ENCODE results near the gene CEND1. TPM values are rescaled to one million over a fixed set of nuclear protein-coding genes. Genes with fewer than 3 reads are reported as not detected.
A peak's percentile ranks its signal among the peaks of the same experiment; 100 is the strongest.

Gene CEND1
- total and polyA plus RNA-seq, 2 of the 13 experiments (the other 11 are each of a cell fraction or from before 2014, with no cell fraction given) = not detected

GRCh38 chr11:836274-836673 lies 46.4 kb upstream of the CEND1 start (continued):
- no peak for TF ChIP-seq MED8 (CRISPR knock-in tag; IDR thresholded peaks at IDR 0.05; ENCODE audit: insufficient replicate concordance)
- no peak for TF ChIP-seq ZBTB25 (CRISPR knock-in tag; IDR thresholded peaks at IDR 0.05)
- no peak for TF ChIP-seq ZNF260 (CRISPR knock-in tag; IDR thresholded peaks at IDR 0.05; ENCODE audit: borderline replicate concordance, low read depth)
- TF ChIP-seq AGO2 (optimal IDR thresholded peaks at IDR 0.05; ENCODE audit: low read depth, low read length) = peak; percentile 51
- no peak for TF ChIP-seq ZBTB49 (CRISPR knock-in tag; IDR thresholded peaks at IDR 0.05; ENCODE audit: borderline replicate concordance)

- ATAC-seq (no peak), FAIRE-seq (no peak), DNase-seq (ENCODE audit: low spot score) (no peak)
- Histone ChIP-seq H3K79me2 (ENCODE audit: insufficient read depth, low read length) (peaks cover 13% of the 10 kb centered on the region), H3K36me3 (replicated peaks in 1 of 2; ENCODE audit: control insufficient read depth in 1 of 2, insufficient read depth in 2 of 2, low read length in 2 of 2) (peaks cover 7 to 25% of the 10 kb centered on the region in 2 experiments), H3K4me3 (replicated peaks in 1 of 3; ENCODE audit: insufficient read depth in 1 of 3, low read depth in 2 of 3, low read length in 3 of 3) (peak overlapping the region in 1 of 3 experiments; percentile 81; a peak in 1 of 6 replicates), H3K4me1 (ENCODE audit: insufficient read depth, low read length) (peaks cover 75% of the 10 kb centered on the region), H3K4me2 (ENCODE audit: low read depth, low read length) (peak overlapping the region; percentile 81), H3K9me3 (ENCODE audit: low read length) (no peaks in the 10 kb centered on the region), H4K20me1 (ENCODE audit: insufficient read depth, low read length) (peaks cover 9% of the 10 kb centered on the region; the same call in 1 of the 2 replicates), H2AFZ (ENCODE audit: low read length) (no peak overlapping the region), H3K27me3 (ENCODE audit: control insufficient read depth in 1 of 2, insufficient read depth in 2 of 2, low read length in 2 of 2) (no peaks in the 10 kb centered on the region), H3K9ac (ENCODE audit: insufficient read depth, low read depth, low read length) (peak overlapping the region; percentile 85), H3K27ac (ENCODE audit: extremely low read length, insufficient read depth, low read length) (peak overlapping the region; percentile 43)
- CTCF ChIA-PET (ENCODE audit: low intra/inter-chr PET ratio, low total read pairs) = no interaction called here
- BruUV-seq (replicated peaks) = TSS peak; percentile 57
- in situ Hi-C loops (cut with HindIII; ENCODE audit: extremely low pct_ligation_motif_present, low pct_unique_long_range_greater_than_20kb) (no loop called here), intact Hi-C loops (cut with micrococcal nuclease; ENCODE audit: unreplicated experiment) (no loop called here)
- POLR2A ChIA-PET = interaction anchor here (1.6 to 16.1 kb wide), 3 partner anchors 7 to 25 kb away, joined by 6 to 264 read pairs (median 141); partner anchors contain the start of genes PNPLA2, POLR2L, RPLP2 and TSPAN4
- 77% methylated on average over 9 of the region's 31 CpGs for whole genome bisulfite sequencing (ENCODE audit: low lambda C conversion rate)
- peak; percentile 68; the same call in 1 of the 2 replicates for TF ChIP-seq ZSCAN25 (CRISPR knock-in tag; IDR thresholded peaks at IDR 0.05)
- TF ChIP-seq ZNF280B (CRISPR knock-in tag; IDR thresholded peaks at IDR 0.05; ENCODE audit: borderline replicate concordance) = 0 out of 2 replicates have a peak, but pooled peaks have one; percentile 47
- TF ChIP-seq DMAP1 (CRISPR knock-in tag; IDR thresholded peaks at IDR 0.05) = no peak
- TF ChIP-seq THAP8 (CRISPR knock-in tag; IDR thresholded peaks at IDR 0.05; ENCODE audit: borderline replicate concordance) = no peak
- TF ChIP-seq KDM2A (CRISPR knock-in tag; IDR thresholded peaks at IDR 0.05; ENCODE audit: borderline replicate concordance, low read depth) = peak; percentile 34; the same call in 1 of the 2 replicates
- TF ChIP-seq IKZF1 (IDR thresholded peaks at IDR 0.05) = no peak
- TF ChIP-seq RBFOX2 (IDR thresholded peaks at IDR 0.05; ENCODE audit: low read depth, low read length) = peak; percentile 68
- no peak for TF ChIP-seq FOXO4 (CRISPR knock-in tag; conservative IDR thresholded peaks at IDR 0.05)
Observed at GRCh38 chr11:834371-835316, 44.8 kb upstream of the CEND1 start.

Data from HepG2 (cell line).